Mesendoderm (in vitro differentiated cells): ENCODE measurements around the gene FSTL1.

Experiments used
- DNase-seq: peaks from one replicate; pipeline ENCODE4 v3.0.0; 2013
- H2AK5ac ChIP-seq: 2 replicates; pipeline ENCODE4 v1.6.1; 2013; ENCODE audit warnings: low read length, inconsistent platforms
- H2BK120ac ChIP-seq: 2 replicates; pipeline ENCODE4 v1.6.1; 2013; ENCODE audit warnings: low read depth, mild to moderate bottlenecking, low read length, moderate library complexity, mixed read lengths
- H2BK15ac ChIP-seq: replicated peaks from 2 replicates; pipeline ENCODE4 v1.6.1; 2013; ENCODE audit warnings: low read depth, mild to moderate bottlenecking, moderate library complexity
- H2BK5ac ChIP-seq: 2 replicates; pipeline ENCODE4 v1.6.1; 2013; ENCODE audit warnings: low read length, inconsistent platforms
- H3K18ac ChIP-seq: 2 replicates; pipeline ENCODE4 v1.6.1; 2013; ENCODE audit warnings: mild to moderate bottlenecking, low read length, mixed read lengths
- H3K23ac ChIP-seq: one replicate; pipeline ENCODE4 v1.6.1; 2013; ENCODE audit warnings: low read length
- H3K27ac ChIP-seq: 2 replicates; pipeline ENCODE4 v1.5.1; 2013; ENCODE audit warnings: low read depth, mild to moderate bottlenecking, inconsistent platforms, low read length, moderate library complexity
- H3K27me3 ChIP-seq: 2 replicates; pipeline ENCODE4 v1.6.1; 2013; ENCODE audit warnings: low read length, control low read depth, mild to moderate bottlenecking, inconsistent platforms; ENCODE audit not compliant: insufficient read depth, poor library complexity
- H3K36me3 ChIP-seq: 2 replicates; pipeline ENCODE4 v1.6.1; 2013; ENCODE audit warnings: low read length, inconsistent platforms; ENCODE audit not compliant: control insufficient read depth, insufficient read depth
- H3K4ac ChIP-seq: one replicate; pipeline ENCODE4 v1.6.1; 2013; ENCODE audit warnings: low read depth, mild to moderate bottlenecking, low read length, moderate library complexity
- H3K4me1 ChIP-seq: 2 replicates; pipeline ENCODE4 v1.6.1; 2013; ENCODE audit warnings: low read depth, low read length, inconsistent platforms; ENCODE audit not compliant: control insufficient read depth
- H3K4me2 ChIP-seq: 2 replicates; pipeline ENCODE4 v1.6.1; 2013; ENCODE audit warnings: low read length
- H3K4me3 ChIP-seq: 2 replicates; pipeline ENCODE4 v1.5.1; 2013; ENCODE audit warnings: mild to moderate bottlenecking, low read length
- H3K56ac ChIP-seq: one replicate; pipeline ENCODE4 v1.6.1; 2013; ENCODE audit warnings: low read length
- H3K79me1 ChIP-seq: 2 replicates; pipeline ENCODE4 v1.6.1; 2013; ENCODE audit warnings: low read length, inconsistent platforms
- H3K79me2 ChIP-seq: 2 replicates; pipeline ENCODE4 v1.6.1; 2013; ENCODE audit warnings: mild to moderate bottlenecking, low read length; ENCODE audit not compliant: control insufficient read depth, insufficient read depth
- H3K9ac ChIP-seq: 2 replicates; pipeline ENCODE4 v1.6.1; 2013; ENCODE audit warnings: low read length, inconsistent platforms
- H4K5ac ChIP-seq: one replicate; pipeline ENCODE4 v1.6.1; 2013; ENCODE audit warnings: low read length
- H4K8ac ChIP-seq: one replicate; pipeline ENCODE4 v1.6.1; 2013; ENCODE audit warnings: low read depth, mild to moderate bottlenecking, control low read depth, low read length, moderate library complexity
- WGBS: extraction: QIAGEN DNeasy Blood & Tissue Kit; methylation state at CpG from one replicate; pipeline ENCODE4 v1.1.7; 2013; ENCODE audit warnings: low lambda C conversion rate, missing lambda C conversion rate; ENCODE audit not compliant: insufficient coverage; ENCODE audit errors: extremely low coverage; 5-methylcytosine and 5-hydroxymethylcytosine counted together

Gene FSTL1

GRCh38 chr3:120462409-120462959, 11.7 kb upstream of the FSTL1 start:
- Histone ChIP-seq H3K4me1 (peaks cover 3% of the 10 kb centered on the region), H3K27ac (no peak overlapping the region), H3K18ac (no peak overlapping the region), H3K36me3 (no peaks in the 10 kb centered on the region), H3K56ac (peak overlapping the region; percentile 22), H3K9ac (no peak overlapping the region), H4K8ac (no peak overlapping the region), H3K4me2 (no peak overlapping the region), H3K23ac (no peak overlapping the region), H3K79me2 (no peaks in the 10 kb centered on the region), H2BK5ac (no peak overlapping the region), H3K4ac (no peak overlapping the region), H3K4me3 (no peak overlapping the region), H3K79me1 (no peaks in the 10 kb centered on the region), H3K27me3 (no peaks in the 10 kb centered on the region), H2BK120ac (no peak overlapping the region), H2AK5ac (no peak overlapping the region), H2BK15ac (no peak overlapping the region), H4K5ac (no peak overlapping the region)
- DNase-seq, result no peak
- WGBS, result no CpG with 5 or more reads among the region's 4 CpGs

GRCh38 chr3:120461416-120461815, 10.6 kb upstream of the FSTL1 start:
- Histone ChIP-seq H2BK15ac (no peak overlapping the region), H3K18ac (no peak overlapping the region), H3K56ac (no peak overlapping the region), H3K4me2 (no peak overlapping the region), H3K23ac (no peak overlapping the region), H3K27me3 (no peaks in the 10 kb centered on the region), H2BK5ac (no peak overlapping the region), H3K4me3 (no peak overlapping the region), H3K36me3 (no peaks in the 10 kb centered on the region), H3K79me2 (no peaks in the 10 kb centered on the region), H4K5ac (no peak overlapping the region), H2AK5ac (no peak overlapping the region), H3K4me1 (peaks cover 3% of the 10 kb centered on the region), H4K8ac (no peak overlapping the region), H3K4ac (no peak overlapping the region), H3K9ac (no peak overlapping the region), H3K27ac (no peak overlapping the region), H3K79me1 (no peaks in the 10 kb centered on the region), H2BK120ac (no peak overlapping the region)
- WGBS, result no CpG with 5 or more reads among the region's 3 CpGs
- DNase-seq, result no peak

- Histone ChIP-seq H3K56ac (no peak overlapping the region), H2BK120ac (no peak overlapping the region), H3K79me1 (no peaks in the 10 kb centered on the region), H3K4me1 (peaks cover 3% of the 10 kb centered on the region), H3K27ac (no peak overlapping the region), H2BK5ac (no peak overlapping the region), H3K36me3 (no peaks in the 10 kb centered on the region), H3K4me3 (no peak overlapping the region), H2AK5ac (no peak overlapping the region), H3K4ac (no peak overlapping the region), H3K27me3 (no peaks in the 10 kb centered on the region), H3K4me2 (no peak overlapping the region), H3K9ac (no peak overlapping the region), H3K23ac (no peak overlapping the region), H3K79me2 (no peaks in the 10 kb centered on the region), H2BK15ac (no peak overlapping the region), H4K5ac (no peak overlapping the region), H4K8ac (no peak overlapping the region), H3K18ac (no peak overlapping the region)
- no peak for DNase-seq
- WGBS, result no CpG with 5 or more reads among the region's 9 CpGs
Measured at GRCh38 chr3:120460862-120461261, 10.1 kb upstream of the FSTL1 start.

- no peaks in the 10 kb centered on the region for H3K79me2 ChIP-seq
- H2BK120ac ChIP-seq, result no peak overlapping the region
- no peak for DNase-seq
- no peak overlapping the region for H3K27ac ChIP-seq
- no peaks in the 10 kb centered on the region for H3K79me1 ChIP-seq
- H3K23ac ChIP-seq, result no peak overlapping the region
- H4K5ac ChIP-seq, result no peak overlapping the region
- no peak overlapping the region for H3K56ac ChIP-seq
- no peak overlapping the region for H3K4me2 ChIP-seq
- no peak overlapping the region for H2BK5ac ChIP-seq
- peaks cover 3% of the 10 kb centered on the region for H3K4me1 ChIP-seq
- no peak overlapping the region for H4K8ac ChIP-seq
- no peak overlapping the region for H2BK15ac ChIP-seq
- H3K18ac ChIP-seq, result no peak overlapping the region
- no peaks in the 10 kb centered on the region for H3K36me3 ChIP-seq
- H3K4ac ChIP-seq, result no peak overlapping the region
- no peak overlapping the region for H3K9ac ChIP-seq
- no peak overlapping the region for H3K4me3 ChIP-seq
- WGBS, result no CpG with 5 or more reads among the region's 5 CpGs
- H2AK5ac ChIP-seq, result no peak overlapping the region
- H3K27me3 ChIP-seq, result no peaks in the 10 kb centered on the region
Measured at GRCh38 chr3:120460181-120460790, 9.5 kb upstream of the FSTL1 start.

GRCh38 chr3:120459196-120459595, 8.4 kb upstream of the FSTL1 start:
- no peak overlapping the region for H3K4me2 ChIP-seq
- H2BK15ac ChIP-seq, result no peak overlapping the region
- no peak overlapping the region for H2AK5ac ChIP-seq
- H3K9ac ChIP-seq, result no peak overlapping the region
- H3K56ac ChIP-seq, result no peak overlapping the region
- H3K4me1 ChIP-seq, result peaks cover 3% of the 10 kb centered on the region
- no peaks in the 10 kb centered on the region for H3K79me1 ChIP-seq
- H3K27ac ChIP-seq, result no peak overlapping the region
- H4K5ac ChIP-seq, result no peak overlapping the region
- H4K8ac ChIP-seq, result no peak overlapping the region
- no peak overlapping the region for H2BK5ac ChIP-seq
- no peaks in the 10 kb centered on the region for H3K36me3 ChIP-seq
- H3K18ac ChIP-seq, result no peak overlapping the region
- H3K27me3 ChIP-seq, result no peaks in the 10 kb centered on the region
- no peaks in the 10 kb centered on the region for H3K79me2 ChIP-seq
- WGBS, result no CpG with 5 or more reads among the region's 3 CpGs
- H3K23ac ChIP-seq, result no peak overlapping the region
- H2BK120ac ChIP-seq, result no peak overlapping the region
- DNase-seq, result no peak
- H3K4me3 ChIP-seq, result no peak overlapping the region
- no peak overlapping the region for H3K4ac ChIP-seq

- no peak overlapping the region for H3K27ac ChIP-seq
- H3K4me3 ChIP-seq, result no peak overlapping the region
- H3K4me1 ChIP-seq, result peaks cover 3% of the 10 kb centered on the region
- no peaks in the 10 kb centered on the region for H3K79me1 ChIP-seq
- no peak overlapping the region for H3K56ac ChIP-seq
- no peak overlapping the region for H3K4me2 ChIP-seq
- no peak overlapping the region for H2BK5ac ChIP-seq
- H4K5ac ChIP-seq, result no peak overlapping the region
- no peak overlapping the region for H3K23ac ChIP-seq
- H3K18ac ChIP-seq, result no peak overlapping the region
- H2BK15ac ChIP-seq, result no peak overlapping the region
- H3K9ac ChIP-seq, result no peak overlapping the region
- H2AK5ac ChIP-seq, result no peak overlapping the region
- H3K4ac ChIP-seq, result no peak overlapping the region
- H4K8ac ChIP-seq, result no peak overlapping the region
- H3K79me2 ChIP-seq, result no peaks in the 10 kb centered on the region
- no peak for DNase-seq
- no peak overlapping the region for H2BK120ac ChIP-seq
- no peaks in the 10 kb centered on the region for H3K36me3 ChIP-seq
- no peaks in the 10 kb centered on the region for H3K27me3 ChIP-seq
Measured at GRCh38 chr3:120457827-120458226, 7.0 kb upstream of the FSTL1 start.
